ENCODE measurements around the gene CNNM4.

DNA sequence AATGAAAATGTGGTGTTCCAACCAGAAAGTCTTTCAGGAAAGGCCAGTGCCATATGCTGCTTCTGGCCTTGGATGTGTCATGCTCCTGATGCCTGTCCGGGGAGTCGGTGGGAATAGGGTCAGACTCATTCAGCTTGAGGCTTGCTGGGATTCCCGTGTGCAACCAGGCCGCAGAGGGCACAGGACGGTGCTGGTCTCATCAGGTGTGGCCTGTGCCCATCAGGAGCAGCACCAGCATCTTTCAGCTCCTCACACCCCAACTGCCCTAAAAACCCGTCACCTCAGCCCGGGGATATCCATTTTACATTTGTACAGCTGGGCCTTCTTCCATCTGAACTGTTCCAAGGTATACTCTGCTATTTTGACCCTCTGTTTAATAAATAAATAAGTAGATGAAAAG, 42.0 kb downstream of the CNNM4 start:
- TF ChIP-seq, protein P1, sequence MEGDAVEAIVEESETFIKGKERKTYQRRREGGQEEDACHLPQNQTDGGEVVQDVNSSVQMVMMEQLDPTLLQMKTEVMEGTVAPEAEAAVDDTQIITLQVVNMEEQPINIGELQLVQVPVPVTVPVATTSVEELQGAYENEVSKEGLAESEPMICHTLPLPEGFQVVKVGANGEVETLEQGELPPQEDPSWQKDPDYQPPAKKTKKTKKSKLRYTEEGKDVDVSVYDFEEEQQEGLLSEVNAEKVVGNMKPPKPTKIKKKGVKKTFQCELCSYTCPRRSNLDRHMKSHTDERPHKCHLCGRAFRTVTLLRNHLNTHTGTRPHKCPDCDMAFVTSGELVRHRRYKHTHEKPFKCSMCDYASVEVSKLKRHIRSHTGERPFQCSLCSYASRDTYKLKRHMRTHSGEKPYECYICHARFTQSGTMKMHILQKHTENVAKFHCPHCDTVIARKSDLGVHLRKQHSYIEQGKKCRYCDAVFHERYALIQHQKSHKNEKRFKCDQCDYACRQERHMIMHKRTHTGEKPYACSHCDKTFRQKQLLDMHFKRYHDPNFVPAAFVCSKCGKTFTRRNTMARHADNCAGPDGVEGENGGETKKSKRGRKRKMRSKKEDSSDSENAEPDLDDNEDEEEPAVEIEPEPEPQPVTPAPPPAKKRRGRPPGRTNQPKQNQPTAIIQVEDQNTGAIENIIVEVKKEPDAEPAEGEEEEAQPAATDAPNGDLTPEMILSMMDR (IDR thresholded peaks at IDR 0.05; ENCODE audit: low read depth, low read length): no peak
- no peak for TF ChIP-seq EZH2phosphoT487 (IDR thresholded peaks at IDR 0.05; ENCODE audit: low read depth)

Measured in OCI-LY3 (cell line).